ENCODE data around the gene CCNF.

GRCh38 chr16:2469399-2470233, 40.4 kb downstream of the CCNF start:
- TF ChIP-seq POLR2AphosphoS5 (IDR thresholded peaks at IDR 0.05; ENCODE audit: control insufficient read depth, insufficient read depth, low read depth, low read length): no peak
- no peak for TF ChIP-seq GATA2 (CRISPR knock-in tag; IDR thresholded peaks at IDR 0.05)
- TF ChIP-seq ZNF507 (tag; conservative IDR thresholded peaks at IDR 0.05): no peak
- no peak for TF ChIP-seq TCF15 (CRISPR knock-in tag; IDR thresholded peaks at IDR 0.05)
- TF ChIP-seq USF2 (CRISPR knock-in tag; IDR thresholded peaks at IDR 0.05): no peak

Measured in K562 (cell line).